Breast epithelium (tissue), 4 donors: Measurements from ENCODE around the gene CBFA2T2. TPM values are rescaled to one million over a fixed set of nuclear protein-coding genes. Genes with fewer than 3 reads are reported as not detected.

ENCODE experiments used
- DNase-seq, 2 donors: peaks; one replicate each; pipeline ENCODE4 v3.0.0-alpha.2; 2019; ENCODE audit warnings: low spot score in 2 of 2
- H3K27ac ChIP-seq, 2 donors: fragments of 200-600 bp; sonication (generic) in 1 of 2; one replicate each; pipeline ENCODE4 v1.5.1; 2016 to 2019; ENCODE audit warnings: mild to moderate bottlenecking in 1 of 2
- H3K27me3 ChIP-seq, 2 donors: fragments of 200-600 bp; sonication (generic) in 1 of 2; one replicate each; pipeline versions ENCODE4 v1.5.1 to v1.6.0; 2017 to 2019; ENCODE audit warnings: control low read depth in 1 of 2, mild to moderate bottlenecking in 1 of 2
- H3K36me3 ChIP-seq: fragments of 200-600 bp; one replicate; pipeline ENCODE4 v1.5.1; 2019
- H3K4me1 ChIP-seq, 2 donors: fragments of 200-600 bp; sonication (generic); one replicate each; pipeline ENCODE4 v1.5.1; 2016 to 2019; ENCODE audit warnings: control low read depth in 1 of 2
- H3K4me3 ChIP-seq, 3 donors: fragments of 200-600 bp; sonication (generic); 1 replicate in 2 of 3; 2 replicates in 1 of 3; pipeline ENCODE4 v1.5.1; 2016 to 2019; ENCODE audit warnings: mild to moderate bottlenecking in 3 of 3, moderate library complexity in 2 of 3
- H3K9me3 ChIP-seq, 2 donors: fragments of 200-600 bp; sonication (generic) in 1 of 2; one replicate each; pipeline ENCODE4 v1.5.1; 2016 to 2019; ENCODE audit warnings: control low read depth in 1 of 2
- CTCF ChIP-seq, 3 donors: fragments of 450-650 bp; IDR thresholded peaks; one replicate each; pipeline ENCODE4 v1.5.1; 2016 to 2017; ENCODE audit warnings: antibody characterized with exemption in 3 of 3, mild to moderate bottlenecking in 3 of 3, moderate library complexity in 3 of 3
- POLR2A ChIP-seq: fragments of 450-650 bp; IDR thresholded peaks from one replicate; pipeline ENCODE4 v1.6.1; 2016; ENCODE audit warnings: antibody characterized with exemption, mild to moderate bottlenecking, moderate library complexity
- POLR2AphosphoS5 ChIP-seq, 3 donors: sonication (generic); formaldehyde crosslinking; IDR thresholded peaks; one replicate each; pipeline ENCODE4 v1.6.1; 2017; ENCODE audit warnings: antibody characterized with exemption in 3 of 3
- intact Hi-C: fragments of 100-400 bp; cut with DNase I; formaldehyde crosslinking; loops from one replicate; pipeline ENCODE4 v1.15.1; 2023; ENCODE audit warnings: low total_unique reads
- total RNA-seq, 3 donors: library from RNA; depleted of rRNA; stranded (reverse); fragments of >200 nt; gene quantifications; one replicate each; pipeline ENCODE4 v1.1.0, GENCODE V29; 2016

The CBFA2T2 gene
- total RNA-seq, 3 donors from 2014 or later: 10.9 to 20.9 (median 17.0) TPM

GRCh38 chr20:33576432-33577125 is 86.7 kb downstream of the CBFA2T2 start:
- TF ChIP-seq POLR2AphosphoS5 (IDR thresholded peaks at IDR 0.05) (no peak), POLR2A (no peak), CTCF (IDR thresholded peaks at IDR 0.05) (no peak)
- DNase-seq: no peak
- intact Hi-C loops: no loop called here
- no peak overlapping the region for H3K4me3 ChIP-seq
- H3K9me3 ChIP-seq: no peaks in the 10 kb centered on the region
- H3K27me3 ChIP-seq: no peaks in the 10 kb centered on the region
- no peaks in the 10 kb centered on the region for H3K4me1 ChIP-seq
- H3K36me3 ChIP-seq: no peaks in the 10 kb centered on the region
- no peak overlapping the region for H3K27ac ChIP-seq

- peak in 1 of 3 donors; percentile 55 for TF ChIP-seq POLR2AphosphoS5 (IDR thresholded peaks at IDR 0.05)
- no peak for TF ChIP-seq POLR2A
- intact Hi-C loops: no loop called here
- no peak for DNase-seq
Observed at GRCh38 chr20:33578510-33578909, 88.6 kb downstream of the CBFA2T2 start.

GRCh38 chr20:33583143-33583542 is 93.2 kb downstream of the CBFA2T2 start:
- no peaks in the 10 kb centered on the region for H3K36me3 ChIP-seq
- no peaks in the 10 kb centered on the region for H3K4me1 ChIP-seq
- no peak for DNase-seq
- intact Hi-C loops: no loop called here
- no peak overlapping the region for H3K4me3 ChIP-seq
- H3K27ac ChIP-seq: no peak overlapping the region
- no peaks in the 10 kb centered on the region for H3K9me3 ChIP-seq
- no peak for TF ChIP-seq POLR2A
- TF ChIP-seq POLR2AphosphoS5 (IDR thresholded peaks at IDR 0.05): no peak
- no peak for TF ChIP-seq CTCF (IDR thresholded peaks at IDR 0.05)
- no peaks in the 10 kb centered on the region for H3K27me3 ChIP-seq

More at GRCh38 chr20:33578510-33578909, 88.6 kb downstream of the CBFA2T2 start:
- no peak overlapping the region for H3K4me3 ChIP-seq
- H3K36me3 ChIP-seq: no peaks in the 10 kb centered on the region
- H3K4me1 ChIP-seq: no peaks in the 10 kb centered on the region
- no peak overlapping the region for H3K27ac ChIP-seq
- H3K27me3 ChIP-seq: no peaks in the 10 kb centered on the region
- H3K9me3 ChIP-seq: no peaks in the 10 kb centered on the region

- H3K4me1 ChIP-seq: no peaks in the 10 kb centered on the region
- H3K9me3 ChIP-seq: no peaks in the 10 kb centered on the region
- no peak for DNase-seq
- H3K4me3 ChIP-seq: no peak overlapping the region
- no peak for TF ChIP-seq POLR2AphosphoS5 (IDR thresholded peaks at IDR 0.05)
- no peak for TF ChIP-seq POLR2A
- TF ChIP-seq CTCF (IDR thresholded peaks at IDR 0.05): no peak
- intact Hi-C loops: no loop called here
- no peaks in the 10 kb centered on the region for H3K27me3 ChIP-seq
- no peak overlapping the region for H3K27ac ChIP-seq
- H3K36me3 ChIP-seq: no peaks in the 10 kb centered on the region
Observed at GRCh38 chr20:33584976-33585375, 95.1 kb downstream of the CBFA2T2 start.

- DNase-seq: no peak
- no peak overlapping the region for H3K4me3 ChIP-seq
- intact Hi-C loops: no loop called here
- H3K9me3 ChIP-seq: no peaks in the 10 kb centered on the region
- no peaks in the 10 kb centered on the region for H3K36me3 ChIP-seq
- no peaks in the 10 kb centered on the region for H3K27me3 ChIP-seq
- no peaks in the 10 kb centered on the region for H3K4me1 ChIP-seq
- TF ChIP-seq POLR2A (no peak), CTCF (IDR thresholded peaks at IDR 0.05) (no peak), POLR2AphosphoS5 (IDR thresholded peaks at IDR 0.05) (no peak)
- H3K27ac ChIP-seq: no peak overlapping the region
Observed at GRCh38 chr20:33585413-33585812, 95.5 kb downstream of the CBFA2T2 start.
